GM18502 (cell line): ENCODE data around the gene NEDD4L.

Experiments
- ATAC-seq: cut with Tn5 transposase; IDR thresholded peaks from one replicate; pipeline ENCODE4 v1.9.1; 2021; ENCODE audit warnings: mild to moderate bottlenecking; ENCODE audit not compliant: unreplicated experiment, poor library complexity

NEDD4L gene

GRCh38 chr18:58087928-58088690 is 44.1 kb downstream of the NEDD4L start:
- no peak for ATAC-seq

- ATAC-seq: no peak
Observed at GRCh38 chr18:58088691-58089065, 44.7 kb downstream of the NEDD4L start.

- peak; percentile 92 for ATAC-seq
Observed at GRCh38 chr18:58091099-58091611, 47.1 kb downstream of the NEDD4L start.

GRCh38 chr18:58093311-58093803 is 49.3 kb downstream of the NEDD4L start:
- ATAC-seq: no peak

- no peak for ATAC-seq
Observed at GRCh38 chr18:58095222-58095621, 51.2 kb downstream of the NEDD4L start.

- ATAC-seq: no peak
Observed at GRCh38 chr18:58095655-58096054, 51.6 kb downstream of the NEDD4L start.

- no peak for ATAC-seq
Observed at GRCh38 chr18:58096658-58097057, 52.6 kb downstream of the NEDD4L start.

GRCh38 chr18:58097121-58097906 is 53.3 kb downstream of the NEDD4L start:
- no peak for ATAC-seq

GRCh38 chr18:58097907-58098166 is 53.8 kb downstream of the NEDD4L start:
- ATAC-seq: no peak

- no peak for ATAC-seq
Observed at GRCh38 chr18:58098706-58099105, 54.7 kb downstream of the NEDD4L start.

- peak; percentile 61 for ATAC-seq
Observed at GRCh38 chr18:58100154-58100553, 56.1 kb downstream of the NEDD4L start.

- peak; percentile 67 for ATAC-seq
Observed at GRCh38 chr18:58101291-58101794, 57.3 kb downstream of the NEDD4L start.

GRCh38 chr18:58102018-58102417 is 58.0 kb downstream of the NEDD4L start:
- no peak for ATAC-seq

GRCh38 chr18:58102875-58103274 is 58.8 kb downstream of the NEDD4L start:
- ATAC-seq: no peak

GRCh38 chr18:58103339-58103985 is 59.4 kb downstream of the NEDD4L start:
- ATAC-seq: no peak

GRCh38 chr18:58104096-58104495 is 60.1 kb downstream of the NEDD4L start:
- no peak for ATAC-seq

GRCh38 chr18:58105206-58105887 is 61.3 kb downstream of the NEDD4L start:
- ATAC-seq: no peak

GRCh38 chr18:58105888-58106260 is 61.8 kb downstream of the NEDD4L start:
- no peak for ATAC-seq

GRCh38 chr18:58106289-58107070 is 62.5 kb downstream of the NEDD4L start:
- ATAC-seq: no peak

GRCh38 chr18:58109256-58109655 is 65.2 kb downstream of the NEDD4L start:
- no peak for ATAC-seq
